Epithelial cell of alveolus of lung (primary cell): ENCODE data around the gene B3GALNT1. TPM values are rescaled to one million over a fixed set of nuclear protein-coding genes. Genes with fewer than 3 reads are reported as not detected.

Source experiments
- total RNA-seq: library from RNA; depleted of rRNA; stranded (reverse); fragments of >200 nt; gene quantifications from 2 replicates; pipeline ENCODE4 v1.2.1, GENCODE V29; 2015

The B3GALNT1 gene, protein sequence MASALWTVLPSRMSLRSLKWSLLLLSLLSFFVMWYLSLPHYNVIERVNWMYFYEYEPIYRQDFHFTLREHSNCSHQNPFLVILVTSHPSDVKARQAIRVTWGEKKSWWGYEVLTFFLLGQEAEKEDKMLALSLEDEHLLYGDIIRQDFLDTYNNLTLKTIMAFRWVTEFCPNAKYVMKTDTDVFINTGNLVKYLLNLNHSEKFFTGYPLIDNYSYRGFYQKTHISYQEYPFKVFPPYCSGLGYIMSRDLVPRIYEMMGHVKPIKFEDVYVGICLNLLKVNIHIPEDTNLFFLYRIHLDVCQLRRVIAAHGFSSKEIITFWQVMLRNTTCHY
- 13.1 and 15.9 TPM in 2 replicates for total RNA-seq

DNA sequence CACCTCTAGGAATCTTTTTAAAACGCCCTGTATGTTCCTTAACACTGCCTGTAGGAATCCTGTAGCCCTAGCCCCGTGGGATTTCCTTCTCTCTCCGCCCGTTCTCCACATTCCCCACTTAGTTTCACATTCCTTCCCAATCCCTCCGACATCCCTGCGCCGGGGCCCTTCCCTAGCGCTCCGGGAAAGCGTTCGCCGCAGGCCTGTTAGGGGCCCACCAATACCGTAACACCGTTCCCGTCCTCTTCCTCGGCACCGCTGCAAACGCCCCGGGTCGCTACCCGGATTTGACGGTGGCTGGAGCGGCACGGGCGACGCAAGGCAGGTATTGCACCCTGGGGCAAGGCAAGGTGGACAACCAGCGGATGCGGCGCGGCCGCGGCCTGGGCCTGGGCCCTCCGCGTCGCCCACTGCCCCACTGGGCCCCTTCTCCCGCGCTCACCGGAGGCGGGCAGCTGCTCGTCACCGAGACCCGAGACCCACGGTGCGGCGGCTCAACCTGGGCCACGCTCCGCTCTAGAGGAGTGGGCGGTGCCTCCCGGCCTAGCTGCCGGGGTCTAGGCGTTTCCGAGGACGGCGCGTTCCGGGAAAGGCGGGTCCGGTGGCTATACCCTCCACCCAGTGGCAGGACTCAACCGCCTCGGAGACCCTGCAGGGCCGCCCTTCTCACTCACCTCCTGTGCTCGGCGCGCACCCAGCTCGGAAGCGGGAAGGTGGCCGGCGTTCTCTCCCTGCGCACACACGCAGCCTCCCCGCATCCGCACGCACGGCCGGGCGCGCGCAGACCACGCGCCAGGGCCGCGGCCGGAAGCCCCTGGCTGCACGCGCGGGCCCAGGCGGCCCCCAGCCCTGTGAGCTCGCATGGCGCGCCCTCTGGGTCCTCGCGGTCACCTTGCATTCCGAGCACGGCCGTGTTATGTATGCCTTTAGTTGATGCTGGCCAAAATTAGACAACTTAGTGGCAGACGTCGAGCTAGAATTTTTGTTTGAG, at the start of gene B3GALNT1:
Gene B3GALNT1 (minus strand): TSS at position 789 of the 991 bp plus-strand sequence. CDS start 18,595 bp downstream, outside the sequence.

Other genes with a start within 250 kb of the B3GALNT1 start
- gene NMD3, start 116.0 kb upstream of the B3GALNT1 start, total RNA-seq = 31.9 and 54.6 TPM in 2 replicates